ENCODE data around the gene KLHL35. TPM values are rescaled to one million over a fixed set of nuclear protein-coding genes. Genes with fewer than 3 reads are reported as not detected.

Gene KLHL35
- total and polyA plus RNA-seq, 2 of the 4 experiments (the other 2 are of a cell fraction): 1.6 to 3.3 TPM

- TF ChIP-seq CEBPB (IDR thresholded peaks at IDR 0.05; ENCODE audit: low read depth, low read length): no peak
- no peak for TF ChIP-seq NFE2L2 (IDR thresholded peaks at IDR 0.05; ENCODE audit: low read depth, low read length)
- no peak for TF ChIP-seq USF2 (IDR thresholded peaks at IDR 0.05; ENCODE audit: low read depth, low read length)
- TF ChIP-seq BHLHE40 (IDR thresholded peaks at IDR 0.05; ENCODE audit: low read depth, low read length): no peak
- TF ChIP-seq CHD1 (IDR thresholded peaks at IDR 0.05; ENCODE audit: low read depth, low read length): no peak
- TF ChIP-seq RCOR1 (IDR thresholded peaks at IDR 0.05; ENCODE audit: insufficient replicate concordance, low read length): no peak
- TF ChIP-seq RAD21 (IDR thresholded peaks at IDR 0.05; ENCODE audit: low read length): no peak
- no peak for TF ChIP-seq MAZ (IDR thresholded peaks at IDR 0.05; ENCODE audit: borderline replicate concordance, low read depth, low read length)
- TF ChIP-seq MAFK (IDR thresholded peaks at IDR 0.05; ENCODE audit: low read depth, low read length): no peak
- no peak for TF ChIP-seq MXI1 (IDR thresholded peaks at IDR 0.05; ENCODE audit: borderline replicate concordance, low read depth, low read length)
- no peak for TF ChIP-seq FOS (IDR thresholded peaks at IDR 0.05; ENCODE audit: low read depth, low read length)
- no peak for TF ChIP-seq ELK1 (IDR thresholded peaks at IDR 0.05; ENCODE audit: borderline replicate concordance, low read depth, low read length)
- no peak for TF ChIP-seq CTCF (conservative IDR thresholded peaks at IDR 0.05; ENCODE audit: low read depth, low read length)
- no peak for TF ChIP-seq SMC3 (IDR thresholded peaks at IDR 0.05; ENCODE audit: low read depth, low read length)
- no peak for TF ChIP-seq RFX5 (IDR thresholded peaks at IDR 0.05; ENCODE audit: low read depth, low read length)
- no peak for TF ChIP-seq POLR2A (IDR thresholded peaks at IDR 0.05; ENCODE audit: low read depth, low read length)
- intact Hi-C loops (cut with micrococcal nuclease): no loop called here
- Histone ChIP-seq H3K9me3 (ENCODE audit: control insufficient read depth, insufficient read depth, low read length) (peaks cover 6% of the 10 kb centered on the region), H3K27ac (ENCODE audit: insufficient read depth, low read length) (no peak overlapping the region), H3K4ac (ENCODE audit: low read depth, low read length) (no peak overlapping the region), H2BK5ac (ENCODE audit: low read depth, low read length, poor library complexity, severe bottlenecking) (no peak overlapping the region), H3K56ac (ENCODE audit: extremely low read depth, insufficient read depth, low read length) (no peak overlapping the region), H3K9ac (ENCODE audit: low read depth, low read length) (no peak overlapping the region), H2AK5ac (ENCODE audit: low read depth, low read length) (no peak overlapping the region), H3K18ac (ENCODE audit: low read depth, low read length) (no peak overlapping the region), H2BK120ac (ENCODE audit: low read depth, low read length) (no peak overlapping the region), H4K8ac (ENCODE audit: low read depth in 2 of 2, low read length in 2 of 2) (no peak overlapping the region), H4K91ac (ENCODE audit: insufficient read depth, low read depth, low read length) (no peak overlapping the region), H3K79me1 (ENCODE audit: low read depth in 1 of 2, low read length in 2 of 2) (no peaks in the 10 kb centered on the region), H4K20me1 (ENCODE audit: insufficient read depth, low read length) (0 out of 2 replicates have a peak, but pooled peaks cover 3% of the 10 kb centered on the region), H2AK9ac (replicated peaks; ENCODE audit: low read depth, low read length, poor library complexity) (no peak overlapping the region), H3K27me3 (ENCODE audit: control insufficient read depth, insufficient read depth, low read length) (peaks cover 36% of the 10 kb centered on the region), H4K5ac (ENCODE audit: low read depth, low read length) (no peak overlapping the region), H2BK20ac (ENCODE audit: low read depth, low read length) (no peak overlapping the region), H3K36me3 (ENCODE audit: control insufficient read depth, insufficient read depth, low read length) (no peaks in the 10 kb centered on the region), H3K23ac (ENCODE audit: low read depth, low read length) (no peak overlapping the region), H3K4me2 (ENCODE audit: low read depth, low read length) (no peak overlapping the region), H2AFZ (replicated peaks; ENCODE audit: low read length, poor library complexity) (peak overlapping the region; percentile 16), H3K9me1 (ENCODE audit: insufficient read depth, low read length) (0 out of 2 replicates have a peak, but pooled peaks cover 4% of the 10 kb centered on the region), H2BK15ac (ENCODE audit: low read depth, low read length) (no peak overlapping the region), H3K14ac (replicated peaks; ENCODE audit: low read depth, low read length) (no peak overlapping the region), H3K4me1 (ENCODE audit: control insufficient read depth, insufficient read depth, low read length) (0 out of 2 replicates have a peak, but pooled peaks cover 3% of the 10 kb centered on the region), H3K4me3 (ENCODE audit: insufficient read depth, low read depth, low read length) (no peak overlapping the region)
- ChIA-PET POLR2A (ENCODE audit: unreplicated experiment) (no interaction called here), CTCF (interaction anchor here (1.0 kb wide), 1 partner anchor 9 kb away, joined by 3 read pairs; no protein-coding TSS in a partner anchor)
- dilution Hi-C loops (cut with HindIII; ENCODE audit: low sequenced_read_pairs, unreplicated experiment): no loop called here
- no peak for DNase-seq
- ATAC-seq (ENCODE audit: low read depth): no peak
- in situ Hi-C loops (cut with MboI; ENCODE audit: low sequenced_read_pairs): no loop called here
- no TSS peak for BruUV-seq (replicated peaks)
- 100% methylated on average over 1 of the region's 4 CpGs; no CpG with 5 or more reads in 1 of the 2 experiments for WGBS, 2 experiments (ENCODE audit: extremely low coverage in 2 of 2, insufficient read length in 1 of 2)
These were observed 1.0 kb upstream of the KLHL35 start for GRCh38 chr11:75434051-75434450.

Measured in IMR-90 (cell line).